ENCODE results near the gene USP8.
"Not testable (repeated sequence)": the region's sequence is repeated elsewhere in the genome, so short reads cannot be mapped to it uniquely, and the experiment has no call there.

The USP8 gene

DNA sequence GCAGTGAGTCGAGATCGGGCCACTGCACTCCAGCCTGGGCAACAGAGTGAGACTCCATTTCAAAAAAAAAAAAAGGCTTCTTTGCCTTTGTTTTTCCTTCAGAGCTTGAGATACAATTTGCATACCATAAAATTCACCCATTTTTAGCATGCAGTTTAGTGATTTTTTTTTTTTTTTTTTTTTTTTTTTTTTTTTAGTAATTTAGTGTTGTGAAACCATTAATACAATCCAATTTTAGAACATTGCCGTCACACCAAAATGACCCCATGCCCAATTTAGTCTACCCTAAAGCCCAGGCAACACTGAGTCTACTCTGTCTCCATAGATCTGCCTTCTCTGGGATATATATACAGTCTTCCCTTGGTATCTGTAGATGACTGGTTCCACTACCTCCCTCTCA lies 61.2 kb downstream of the USP8 start:
- H3K4me3 ChIP-seq (ENCODE audit: low read length) = no peak overlapping the region
- no peak for TF ChIP-seq ZNF274 (IDR thresholded peaks at IDR 0.05; ENCODE audit: low read depth, low read length)

GRCh38 chr15:50487287-50487686 lies 63.1 kb downstream of the USP8 start:
- no peak for TF ChIP-seq ZNF274 (IDR thresholded peaks at IDR 0.05; ENCODE audit: low read depth, low read length)
- H3K4me3 ChIP-seq (ENCODE audit: low read length) = no peak overlapping the region

GRCh38 chr15:50493625-50494024 lies 69.4 kb downstream of the USP8 start:
- no peak for TF ChIP-seq ZNF274 (IDR thresholded peaks at IDR 0.05; ENCODE audit: low read depth, low read length)
- H3K4me3 ChIP-seq (ENCODE audit: low read length) = no peak overlapping the region

DNA sequence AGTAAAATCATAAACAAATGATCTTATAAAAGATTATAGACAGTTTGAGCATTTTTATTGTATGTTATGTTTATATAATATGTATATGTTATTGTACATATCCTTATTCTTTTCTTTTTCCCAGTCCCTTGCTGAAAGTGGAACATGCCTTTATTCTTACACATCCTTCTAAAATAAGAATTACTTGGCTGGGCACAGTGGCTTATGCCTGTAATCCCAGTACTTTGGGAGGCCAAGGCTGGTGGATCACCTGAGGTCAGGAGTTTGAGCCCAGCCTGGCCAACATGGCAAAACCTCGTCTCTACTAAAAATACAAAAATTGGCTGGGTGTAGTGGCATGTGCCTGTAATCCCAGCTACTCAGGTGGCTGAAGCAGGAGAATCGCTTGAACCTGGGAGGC lies 70.3 kb downstream of the USP8 start:
- not testable (repeated sequence) for H3K4me3 ChIP-seq (ENCODE audit: low read length)

DNA sequence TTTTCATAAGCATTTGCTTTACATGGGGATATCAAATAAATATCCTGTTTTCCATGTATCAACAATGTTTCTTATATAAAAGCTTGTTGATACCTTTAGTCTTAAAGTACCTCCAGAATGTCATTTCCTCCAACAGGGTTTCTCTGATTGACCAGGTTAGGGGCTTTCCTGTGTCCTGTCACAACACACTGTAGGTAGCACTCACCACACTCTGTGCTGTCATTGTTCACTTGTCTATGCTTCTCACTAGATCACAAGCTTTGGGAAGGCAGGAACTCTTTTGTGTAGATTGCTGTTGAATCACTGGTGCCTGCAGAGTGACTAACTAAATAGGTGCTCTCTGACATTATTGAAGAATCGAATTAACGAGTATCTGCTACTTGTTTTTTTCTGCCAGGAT lies 72.5 kb downstream of the USP8 start:
- TF ChIP-seq ZNF274 (IDR thresholded peaks at IDR 0.05; ENCODE audit: low read depth, low read length) = no peak
- H3K4me3 ChIP-seq (ENCODE audit: low read length) = no peak overlapping the region

- H3K4me3 ChIP-seq (ENCODE audit: low read length) = no peak overlapping the region
- TF ChIP-seq ZNF274 (IDR thresholded peaks at IDR 0.05; ENCODE audit: low read depth, low read length) = no peak
Observed at GRCh38 chr15:50500352-50500751, 76.1 kb downstream of the USP8 start.

- no peak overlapping the region for H3K4me3 ChIP-seq (ENCODE audit: low read length)
- no peak for TF ChIP-seq ZNF274 (IDR thresholded peaks at IDR 0.05; ENCODE audit: low read depth, low read length)
Observed at GRCh38 chr15:50501815-50502214, 77.6 kb downstream of the USP8 start.

- H3K4me3 ChIP-seq (ENCODE audit: low read length) = no peak overlapping the region
- TF ChIP-seq ZNF274 (IDR thresholded peaks at IDR 0.05; ENCODE audit: low read depth, low read length) = no peak
Observed at GRCh38 chr15:50503144-50503543, 78.9 kb downstream of the USP8 start.

- not testable (repeated sequence) for H3K4me3 ChIP-seq (ENCODE audit: low read length)
Observed at GRCh38 chr15:50505656-50506055, 81.5 kb downstream of the USP8 start.

DNA sequence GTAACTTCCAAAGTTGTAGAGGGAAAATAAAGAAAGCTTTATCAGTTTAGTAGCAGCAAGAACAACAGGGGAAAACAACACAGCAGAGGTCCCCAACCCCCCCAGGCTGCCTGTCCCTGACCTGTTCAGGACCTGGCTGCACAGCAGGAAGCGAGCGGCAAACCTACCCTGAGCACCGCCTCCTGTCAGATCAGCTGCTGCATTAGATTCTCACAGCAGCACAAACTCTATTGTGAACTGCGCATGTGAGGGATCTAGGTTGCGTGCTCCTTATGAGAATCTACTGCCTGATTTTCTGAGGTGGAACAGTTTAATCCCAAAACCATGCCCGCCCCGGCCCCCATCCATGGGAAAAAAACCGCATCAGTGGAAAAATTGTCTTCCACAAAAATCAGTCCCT lies 81.9 kb downstream of the USP8 start:
- no peak for TF ChIP-seq ZNF274 (IDR thresholded peaks at IDR 0.05; ENCODE audit: low read depth, low read length)
- no peak overlapping the region for H3K4me3 ChIP-seq (ENCODE audit: low read length)

DNA sequence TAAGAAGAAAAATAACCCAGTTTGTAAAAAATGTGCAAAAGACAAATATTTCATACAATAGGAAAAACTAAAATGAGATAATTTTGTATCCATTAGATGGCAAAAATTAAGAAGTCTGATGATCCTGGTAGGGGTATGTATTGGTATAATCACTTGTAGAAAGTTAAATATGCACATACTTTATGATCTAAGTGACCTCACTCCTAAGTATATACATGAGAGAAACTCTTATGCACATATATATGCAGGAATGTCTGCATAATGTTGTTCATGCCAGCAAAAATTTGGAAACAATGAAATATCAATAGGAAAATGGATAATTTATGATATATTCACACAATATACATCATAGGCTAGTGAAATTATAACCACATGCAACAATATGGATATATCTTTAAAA lies 88.8 kb downstream of the USP8 start:
- no peak overlapping the region for H3K4me3 ChIP-seq (ENCODE audit: low read length)
- no peak for TF ChIP-seq ZNF274 (IDR thresholded peaks at IDR 0.05; ENCODE audit: low read depth, low read length)

- TF ChIP-seq ZNF274 (IDR thresholded peaks at IDR 0.05; ENCODE audit: low read depth, low read length) = no peak
Observed at GRCh38 chr15:50519740-50520425, 95.7 kb downstream of the USP8 start.

GRCh38 chr15:50523851-50524251 lies 99.6 kb downstream of the USP8 start:
- H3K4me3 ChIP-seq (ENCODE audit: low read length) = no peak overlapping the region
- no peak for TF ChIP-seq ZNF274 (IDR thresholded peaks at IDR 0.05; ENCODE audit: low read depth, low read length)

More at GRCh38 chr15:50519740-50520425, 95.7 kb downstream of the USP8 start:
- H3K4me3 ChIP-seq (ENCODE audit: low read length) = no peak overlapping the region

- H3K4me3 ChIP-seq (ENCODE audit: low read length) = no peak overlapping the region
- TF ChIP-seq ZNF274 (IDR thresholded peaks at IDR 0.05; ENCODE audit: low read depth, low read length) = no peak
Observed at GRCh38 chr15:50531163-50531562, 107.0 kb downstream of the USP8 start.

DNA sequence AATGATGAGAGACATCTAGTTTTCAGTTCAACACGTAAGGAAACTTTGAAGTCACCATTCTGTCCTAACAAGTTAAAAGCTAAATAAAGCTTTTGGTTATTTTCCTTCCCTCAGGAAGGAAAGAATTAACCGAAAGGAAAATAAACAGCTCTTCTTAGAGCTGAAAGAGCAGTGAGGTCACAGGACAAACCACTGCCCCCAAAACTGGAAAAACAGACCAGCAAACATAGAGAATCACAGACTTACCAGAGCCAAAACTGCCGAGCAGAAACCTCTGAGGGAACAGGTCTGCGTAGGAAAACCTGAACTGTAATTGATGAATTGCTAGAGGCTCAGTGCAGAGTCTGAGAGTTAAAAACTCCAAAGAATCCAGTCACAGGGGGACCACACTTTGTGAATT lies 107.6 kb downstream of the USP8 start:
- H3K4me3 ChIP-seq (ENCODE audit: low read length) = no peak overlapping the region
- no peak for TF ChIP-seq ZNF274 (IDR thresholded peaks at IDR 0.05; ENCODE audit: low read depth, low read length)

GRCh38 chr15:50542887-50543210 lies 118.6 kb downstream of the USP8 start:
- H3K4me3 ChIP-seq (ENCODE audit: low read length) = no peak overlapping the region
- no peak for TF ChIP-seq ZNF274 (IDR thresholded peaks at IDR 0.05; ENCODE audit: low read depth, low read length)
